Measurements from ENCODE around the gene SEMA6B.

The SEMA6B gene

GRCh38 chr19:4507804-4508203, 51.7 kb downstream of the SEMA6B start:
- DNase-seq (ENCODE audit: low read depth): no peak

GRCh38 chr19:4507150-4507452, 52.4 kb downstream of the SEMA6B start:
- no peak for DNase-seq (ENCODE audit: low read depth)

DNA sequence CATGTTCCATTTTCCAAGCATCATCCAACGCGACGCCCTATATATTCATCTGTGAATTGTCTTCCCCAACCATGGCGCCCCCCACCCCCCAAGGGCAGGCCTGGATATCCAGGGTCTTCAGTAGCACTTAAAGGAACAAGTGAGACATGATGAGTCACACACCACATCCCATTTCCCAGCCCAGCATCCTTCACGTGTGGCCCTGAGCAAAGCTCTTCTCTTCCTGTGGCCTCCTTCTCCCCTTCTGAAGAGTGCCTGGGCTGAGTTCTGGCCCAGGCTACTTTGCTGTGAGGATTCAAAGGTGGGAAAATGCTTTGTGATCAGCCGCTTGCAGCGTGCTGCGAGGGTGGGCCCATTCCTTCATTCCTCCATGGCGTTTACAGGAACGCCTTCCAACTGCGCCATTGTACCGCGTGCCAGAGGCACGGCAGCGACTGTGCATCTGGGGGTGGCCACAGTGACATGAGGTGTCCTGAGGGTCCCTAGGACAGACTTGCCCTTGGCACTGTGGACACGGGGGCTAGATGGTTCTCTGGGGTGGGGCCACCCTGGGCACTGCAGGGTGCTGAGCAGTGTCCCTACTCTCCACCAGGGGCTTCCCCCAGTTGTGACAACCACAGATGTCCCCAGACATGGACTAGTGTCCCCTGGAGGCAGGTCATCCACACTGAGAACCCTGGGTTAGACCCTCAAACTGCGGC, 52.9 kb downstream of the SEMA6B start:
- DNase-seq (ENCODE audit: low read depth): peak; percentile 71

GRCh38 chr19:4505570-4506448, 53.7 kb downstream of the SEMA6B start:
- no peak for DNase-seq (ENCODE audit: low read depth)

DNA sequence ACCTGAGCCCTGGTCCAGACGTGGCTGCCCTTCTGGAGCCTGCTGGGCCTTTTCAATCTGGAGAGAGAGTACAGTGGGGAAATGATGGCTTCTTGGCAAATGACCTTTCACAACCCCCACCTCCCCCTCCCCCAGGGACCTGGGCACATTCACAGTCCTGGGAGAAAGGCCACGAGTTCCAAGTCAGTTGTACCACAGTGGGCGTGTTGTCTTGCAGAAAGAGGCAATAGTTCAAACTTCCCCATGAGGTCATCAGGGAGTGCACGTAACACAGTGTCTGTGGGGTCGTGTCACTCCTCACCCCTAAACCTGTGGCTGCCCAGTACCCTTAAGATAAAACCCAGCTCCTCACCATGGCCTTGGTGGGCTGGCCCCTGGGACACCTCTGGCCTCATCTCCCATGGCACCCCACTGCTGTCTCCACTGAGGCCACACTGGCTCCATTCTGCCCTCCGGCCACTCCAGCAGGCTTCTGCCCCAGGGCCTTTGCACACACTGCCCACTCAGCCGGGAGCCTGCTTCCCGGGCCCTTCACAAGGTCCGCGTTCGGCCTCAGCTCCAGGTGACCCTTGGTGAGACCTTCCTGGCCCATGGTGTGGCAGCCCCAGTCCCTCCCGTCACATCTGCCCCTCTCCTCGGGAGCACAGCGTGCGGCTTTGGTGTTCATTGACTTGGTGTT, 54.5 kb downstream of the SEMA6B start:
- no peak for DNase-seq (ENCODE audit: low read depth)

- DNase-seq (ENCODE audit: low read depth): no peak
Measured at GRCh38 chr19:4504297-4504701, 55.2 kb downstream of the SEMA6B start.

DNA sequence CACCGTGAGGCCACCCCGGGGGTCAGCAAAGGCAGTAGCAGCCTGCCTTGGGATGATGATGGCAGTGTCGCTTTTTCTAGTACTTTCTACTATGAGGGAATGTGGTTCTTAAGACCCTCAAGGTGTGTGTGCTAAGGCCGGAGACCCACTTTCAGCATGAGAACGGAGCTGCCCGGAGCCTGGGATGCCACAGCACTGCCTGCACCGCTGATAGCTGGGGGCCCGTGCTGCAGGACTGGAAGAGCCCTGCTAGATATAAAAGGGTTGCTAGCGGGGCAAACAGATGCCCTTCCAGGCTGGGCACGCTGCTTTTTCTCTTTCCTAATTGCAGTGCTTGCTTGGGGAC, 55.7 kb downstream of the SEMA6B start:
- DNase-seq (ENCODE audit: low read depth): no peak

DNA sequence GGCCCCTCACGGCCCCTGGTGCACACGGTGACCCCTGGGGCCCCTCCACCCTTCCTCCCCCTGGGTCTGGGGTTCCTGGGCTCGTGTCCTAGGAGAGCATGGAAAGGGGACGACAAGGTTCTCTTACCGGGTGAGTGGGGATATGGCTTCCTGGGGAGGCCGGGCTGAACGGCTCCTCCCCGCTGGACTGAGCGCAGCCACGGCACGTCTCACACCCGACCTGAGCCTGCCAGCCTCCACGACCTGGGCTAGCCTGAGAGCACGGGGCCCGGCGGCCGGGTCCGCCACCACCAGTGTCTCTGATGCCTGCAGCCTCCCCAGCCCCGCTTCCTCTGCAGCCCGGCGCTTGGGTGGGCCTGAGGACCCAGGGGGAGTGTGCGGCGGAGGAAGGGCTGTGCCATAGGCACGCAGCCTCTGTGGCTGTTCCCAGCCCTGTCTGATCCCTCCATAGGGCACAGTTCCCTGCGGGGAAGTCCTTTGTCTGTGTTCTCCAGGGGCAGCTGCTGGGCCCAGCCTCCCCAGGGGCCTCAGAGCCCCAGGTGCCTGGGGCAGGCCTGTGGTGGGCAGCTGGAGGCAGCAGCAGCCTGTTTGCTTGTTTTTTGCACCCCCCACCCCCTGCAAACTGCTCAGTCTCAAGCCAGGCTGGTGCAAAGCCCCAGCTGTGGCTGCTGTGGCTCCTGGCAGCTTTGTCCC, 56.2 kb downstream of the SEMA6B start:
- no peak for DNase-seq (ENCODE audit: low read depth)

DNA sequence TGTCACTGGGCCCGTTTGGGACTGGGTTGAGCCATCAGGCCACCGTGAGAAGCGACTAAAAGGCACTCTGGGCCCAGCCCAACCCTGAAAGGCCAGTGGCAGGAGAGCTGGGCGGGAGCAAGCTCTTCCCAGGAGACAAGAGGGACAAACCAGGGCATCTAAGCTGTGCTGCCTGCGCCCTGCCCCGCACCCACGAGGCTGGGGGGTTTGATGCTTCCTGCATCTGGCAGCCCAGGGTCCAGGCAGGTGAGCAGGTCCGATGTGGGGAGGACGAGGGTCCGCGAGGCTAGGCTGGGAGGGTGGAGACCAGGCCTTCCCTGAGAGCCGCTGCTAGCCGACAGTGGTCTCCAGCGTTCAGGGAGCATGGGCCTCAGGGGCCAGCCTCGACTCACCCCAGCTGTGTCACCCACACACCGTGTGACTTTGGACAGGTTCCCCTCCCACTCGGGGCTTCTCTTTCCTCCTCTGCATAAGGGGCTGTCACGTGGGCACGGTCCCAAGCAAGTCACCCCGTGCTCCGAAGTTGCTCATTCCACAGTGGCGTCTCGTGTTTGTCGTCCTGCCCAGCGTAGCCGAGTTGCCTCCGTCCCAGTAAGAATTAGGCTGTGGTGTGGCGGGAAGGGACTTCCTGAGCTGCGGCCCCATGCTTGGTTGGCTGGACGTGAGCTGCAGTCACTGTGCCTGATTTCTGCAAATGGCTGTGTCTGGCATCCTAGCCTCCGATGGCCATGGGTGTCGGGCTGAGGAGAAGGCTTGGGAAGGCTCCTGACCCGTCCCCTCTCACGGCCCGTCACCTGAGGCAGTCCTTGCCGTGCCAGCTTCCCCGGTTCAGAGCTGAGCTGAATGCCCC, 57.0 kb downstream of the SEMA6B start:
- DNase-seq (ENCODE audit: low read depth): no peak

DNA sequence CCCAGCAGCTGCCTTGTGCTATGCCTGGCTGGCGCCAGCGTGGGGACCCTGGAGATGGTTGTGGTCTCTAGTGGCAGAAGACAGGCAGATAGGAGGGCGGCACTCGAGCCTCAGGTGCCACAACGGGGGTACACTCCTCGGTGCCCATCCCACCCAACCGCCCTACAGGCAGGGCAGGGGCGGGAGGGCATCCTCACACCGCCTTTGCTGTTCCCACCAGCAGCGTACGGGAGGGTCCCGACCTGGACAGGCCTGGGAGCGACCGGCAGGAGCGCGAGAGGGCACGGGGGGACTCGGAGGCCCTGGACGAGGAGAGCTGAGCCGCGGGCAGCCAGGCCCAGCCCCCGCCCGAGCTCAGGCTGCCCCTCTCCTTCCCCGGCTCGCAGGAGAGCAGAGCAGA, 57.8 kb downstream of the SEMA6B start:
- DNase-seq (ENCODE audit: low read depth): no peak

GRCh38 chr19:4500841-4501591, 58.5 kb downstream of the SEMA6B start:
- no peak for DNase-seq (ENCODE audit: low read depth)

GRCh38 chr19:4499855-4500254, 59.6 kb downstream of the SEMA6B start:
- no peak for DNase-seq (ENCODE audit: low read depth)

- DNase-seq (ENCODE audit: low read depth): no peak
Measured at GRCh38 chr19:4499318-4499717, 60.2 kb downstream of the SEMA6B start.

GRCh38 chr19:4498694-4499093, 60.8 kb downstream of the SEMA6B start:
- DNase-seq (ENCODE audit: low read depth): no peak

DNA sequence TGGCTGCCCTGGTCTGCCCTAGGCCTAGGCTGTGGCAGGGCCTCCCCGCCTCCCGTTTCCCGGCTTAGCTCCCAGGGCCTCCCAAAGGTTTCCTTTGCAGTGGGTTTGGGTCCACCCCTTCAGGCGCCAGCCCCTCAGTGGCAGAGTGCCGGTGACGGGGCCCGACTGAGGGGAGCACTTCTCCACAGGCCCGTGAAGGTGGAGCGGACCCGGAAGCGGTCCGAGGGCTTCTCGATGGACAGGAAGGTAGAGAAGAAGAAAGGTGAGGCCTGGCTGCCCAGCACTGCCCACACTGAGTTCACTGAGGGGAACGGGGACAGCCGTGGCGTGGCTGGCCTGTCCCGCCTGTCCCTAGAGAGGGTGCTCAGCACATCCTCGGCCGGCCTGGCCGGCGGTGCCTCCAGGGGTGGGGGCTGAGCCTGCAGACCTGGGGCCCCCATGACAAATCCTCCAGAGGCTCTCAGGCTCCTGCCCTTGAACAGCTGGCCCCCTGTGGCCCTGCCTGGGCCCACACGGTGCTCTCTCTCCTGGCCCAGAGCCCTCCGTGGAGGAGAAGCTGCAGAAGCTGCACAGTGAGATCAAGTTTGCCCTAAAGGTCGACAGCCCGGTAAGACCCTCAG, 61.6 kb downstream of the SEMA6B start:
- no peak for DNase-seq (ENCODE audit: low read depth)

DNA sequence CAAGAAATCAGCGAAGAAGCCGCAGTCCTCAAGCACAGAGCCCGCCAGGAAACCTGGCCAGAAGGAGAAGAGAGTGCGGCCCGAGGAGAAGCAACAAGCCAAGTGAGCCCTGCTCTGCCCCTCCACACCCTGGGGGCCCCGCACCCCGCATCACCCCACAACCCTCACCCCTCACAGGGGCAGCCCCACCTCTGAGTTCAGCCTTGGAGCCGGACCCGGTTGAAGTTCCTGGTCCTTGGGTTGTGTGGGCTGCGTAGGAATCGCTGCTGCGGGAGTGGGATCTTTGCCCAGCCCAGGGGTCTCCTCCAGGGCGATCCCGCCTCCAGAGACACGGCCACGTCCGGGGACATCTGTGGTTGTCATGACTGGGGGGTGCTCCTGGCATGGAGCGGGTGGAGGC, 63.2 kb downstream of the SEMA6B start:
- no peak for DNase-seq (ENCODE audit: low read depth)

- DNase-seq (ENCODE audit: low read depth): no peak
Measured at GRCh38 chr19:4495471-4495870, 64.0 kb downstream of the SEMA6B start.

DNA sequence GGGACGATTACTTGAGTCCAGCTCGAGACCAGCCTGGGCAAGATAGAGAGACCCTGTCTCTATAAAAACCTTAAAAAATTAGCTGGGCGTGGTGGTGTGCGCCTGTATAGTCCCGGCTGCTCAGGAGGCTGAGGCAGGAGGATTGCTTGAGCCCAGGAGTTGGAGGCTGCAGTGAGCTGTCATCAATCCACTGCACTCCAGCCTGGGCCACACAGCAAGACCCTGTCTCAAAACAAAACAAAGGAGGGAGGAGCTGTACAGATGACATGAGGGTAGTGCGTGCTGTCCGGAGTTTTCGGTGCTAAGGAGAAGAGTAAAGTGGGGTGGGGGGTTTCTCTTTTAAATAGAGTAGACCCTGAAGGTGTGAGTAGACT, 64.8 kb downstream of the SEMA6B start:
- no peak for DNase-seq (ENCODE audit: low read depth)

DNA sequence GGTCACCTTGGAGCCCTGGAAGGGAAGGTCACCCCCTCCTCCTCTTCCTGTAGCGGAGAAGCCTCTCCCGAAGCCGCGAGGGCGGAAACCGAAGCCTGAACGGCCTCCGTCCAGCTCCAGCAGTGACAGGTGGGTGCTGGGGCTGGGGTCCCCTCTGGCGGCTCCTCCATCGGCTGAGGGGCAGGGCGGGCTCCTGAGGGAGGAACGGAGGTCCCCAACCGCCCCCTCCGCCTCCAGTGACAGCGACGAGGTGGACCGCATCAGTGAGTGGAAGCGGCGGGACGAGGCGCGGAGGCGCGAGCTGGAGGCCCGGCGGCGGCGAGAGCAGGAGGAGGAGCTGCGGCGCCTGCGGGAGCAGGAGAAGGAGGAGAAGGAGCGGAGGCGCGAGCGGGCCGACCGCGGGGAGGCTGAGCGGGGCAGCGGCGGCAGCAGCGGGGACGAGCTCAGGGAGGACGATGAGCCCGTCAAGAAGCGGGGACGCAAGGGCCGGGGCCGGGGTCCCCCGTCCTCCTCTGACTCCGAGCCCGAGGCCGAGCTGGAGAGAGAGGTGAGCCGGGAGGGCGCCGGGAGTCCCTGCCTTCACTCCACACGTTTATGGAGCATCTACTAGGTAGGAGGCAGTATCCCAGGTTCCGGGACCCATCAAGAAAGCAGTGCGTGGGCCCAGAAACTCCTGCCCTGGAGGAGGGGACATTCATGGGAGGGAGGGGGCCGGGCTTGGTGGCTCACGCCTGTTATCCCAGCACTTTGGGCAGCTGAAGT, 65.4 kb downstream of the SEMA6B start:
- DNase-seq (ENCODE audit: low read depth): no peak
